NCI-H128 (cell line): ENCODE measurements around the gene NSRP1.
"Not testable (repeated sequence)": the region's sequence is repeated elsewhere in the genome, so short reads cannot be mapped to it uniquely, and the experiment has no call there.

ENCODE experiments used
- DNase-seq: peaks from one replicate; lab custom pipeline; 2025; ENCODE audit not compliant: unreplicated experiment; lab: John Stamatoyannopoulos, UW

NSRP1 gene

GRCh38 chr17:30176855-30177254, 60.2 kb downstream of the NSRP1 start:
- DNase-seq, result no peak

GRCh38 chr17:30186761-30187160, 70.1 kb downstream of the NSRP1 start:
- DNase-seq, result no peak

GRCh38 chr17:30187573-30187972, 71.0 kb downstream of the NSRP1 start:
- DNase-seq, result no peak

- no peak for DNase-seq
Observed at GRCh38 chr17:30188211-30188939, 71.8 kb downstream of the NSRP1 start.

- no peak for DNase-seq
Observed at GRCh38 chr17:30191072-30191471, 74.5 kb downstream of the NSRP1 start.

- DNase-seq, result no peak
Observed at GRCh38 chr17:30196504-30196903, 79.9 kb downstream of the NSRP1 start.

- DNase-seq, result no peak
Observed at GRCh38 chr17:30197416-30197815, 80.8 kb downstream of the NSRP1 start.

- no peak for DNase-seq
Observed at GRCh38 chr17:30199600-30199999, 83.0 kb downstream of the NSRP1 start.

GRCh38 chr17:30200106-30200505, 83.5 kb downstream of the NSRP1 start:
- no peak for DNase-seq

GRCh38 chr17:30200656-30201055, 84.0 kb downstream of the NSRP1 start:
- DNase-seq, result not testable (repeated sequence)

- no peak for DNase-seq
Observed at GRCh38 chr17:30203471-30203981, 86.9 kb downstream of the NSRP1 start.

- DNase-seq, result no peak
Observed at GRCh38 chr17:30207655-30208054, 91.0 kb downstream of the NSRP1 start.

GRCh38 chr17:30208214-30208613, 91.6 kb downstream of the NSRP1 start:
- no peak for DNase-seq

GRCh38 chr17:30209930-30210329, 93.3 kb downstream of the NSRP1 start:
- DNase-seq, result no peak

- DNase-seq, result no peak
Observed at GRCh38 chr17:30210366-30210765, 93.8 kb downstream of the NSRP1 start.

- DNase-seq, result no peak
Observed at GRCh38 chr17:30210901-30211300, 94.3 kb downstream of the NSRP1 start.

- no peak for DNase-seq
Observed at GRCh38 chr17:30211371-30211770, 94.8 kb downstream of the NSRP1 start.

- no peak for DNase-seq
Observed at GRCh38 chr17:30212750-30213149, 96.1 kb downstream of the NSRP1 start.

GRCh38 chr17:30217054-30217453, 100.4 kb downstream of the NSRP1 start:
- DNase-seq, result no peak

- no peak for DNase-seq
Observed at GRCh38 chr17:30217746-30218245, 101.2 kb downstream of the NSRP1 start.

- DNase-seq, result no peak
Observed at GRCh38 chr17:30218799-30219198, 102.2 kb downstream of the NSRP1 start.

GRCh38 chr17:30219315-30219714, 102.7 kb downstream of the NSRP1 start:
- no peak for DNase-seq

- DNase-seq, result no peak
Observed at GRCh38 chr17:30219833-30220232, 103.2 kb downstream of the NSRP1 start.
